Upper lobe of left lung (tissue), 4 donors: ENCODE measurements around the gene STEAP1B.

Source experiments
- POLR2A ChIP-seq, 4 donors: fragments of 450-650 bp; IDR thresholded peaks; one replicate each; pipeline ENCODE4 v1.5.1; 2016 to 2017; ENCODE audit warnings: antibody characterized with exemption in 4 of 4, mild to moderate bottlenecking in 2 of 4
- POLR2AphosphoS5 ChIP-seq, 2 donors: sonication (generic); formaldehyde crosslinking; IDR thresholded peaks; one replicate each; pipeline ENCODE4 v1.5.1; 2017; ENCODE audit warnings: antibody characterized with exemption in 2 of 2
- TF ChIP-seq, protein P1 (sequence below), 6 experiments: fragments of 450-650 bp in 4 of 6; fragments of 200-600 bp in 2 of 6; sonication (generic) in 2 of 6; IDR thresholded peaks; one replicate each; pipeline ENCODE4 v1.5.1; 2016 to 2019; ENCODE audit warnings: antibody characterized with exemption in 6 of 6

- TF ChIP-seq, protein P1, sequence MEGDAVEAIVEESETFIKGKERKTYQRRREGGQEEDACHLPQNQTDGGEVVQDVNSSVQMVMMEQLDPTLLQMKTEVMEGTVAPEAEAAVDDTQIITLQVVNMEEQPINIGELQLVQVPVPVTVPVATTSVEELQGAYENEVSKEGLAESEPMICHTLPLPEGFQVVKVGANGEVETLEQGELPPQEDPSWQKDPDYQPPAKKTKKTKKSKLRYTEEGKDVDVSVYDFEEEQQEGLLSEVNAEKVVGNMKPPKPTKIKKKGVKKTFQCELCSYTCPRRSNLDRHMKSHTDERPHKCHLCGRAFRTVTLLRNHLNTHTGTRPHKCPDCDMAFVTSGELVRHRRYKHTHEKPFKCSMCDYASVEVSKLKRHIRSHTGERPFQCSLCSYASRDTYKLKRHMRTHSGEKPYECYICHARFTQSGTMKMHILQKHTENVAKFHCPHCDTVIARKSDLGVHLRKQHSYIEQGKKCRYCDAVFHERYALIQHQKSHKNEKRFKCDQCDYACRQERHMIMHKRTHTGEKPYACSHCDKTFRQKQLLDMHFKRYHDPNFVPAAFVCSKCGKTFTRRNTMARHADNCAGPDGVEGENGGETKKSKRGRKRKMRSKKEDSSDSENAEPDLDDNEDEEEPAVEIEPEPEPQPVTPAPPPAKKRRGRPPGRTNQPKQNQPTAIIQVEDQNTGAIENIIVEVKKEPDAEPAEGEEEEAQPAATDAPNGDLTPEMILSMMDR (IDR thresholded peaks at IDR 0.05) = no peak
- TF ChIP-seq POLR2AphosphoS5 (IDR thresholded peaks at IDR 0.05) (no peak), POLR2A (IDR thresholded peaks at IDR 0.05) (no peak)
These were observed 41.8 kb upstream of the STEAP1B start for GRCh38 chr7:22541789-22542188.
